ENCODE data around the gene ANP32A. TPM values are rescaled to one million over a fixed set of nuclear protein-coding genes. Genes with fewer than 3 reads are reported as not detected.

ANP32A gene
- total RNA-seq, 1 donor from 2014 or later: 65.2 TPM

- no peaks in the 10 kb centered on the region for H3K9me3 ChIP-seq (ENCODE audit: control insufficient read depth in 3 of 3, low read length in 3 of 3)
- no peak overlapping the region for H3K9ac ChIP-seq (ENCODE audit: low read depth in 1 of 3, low read length in 3 of 3)
- no peak overlapping the region for H3K27ac ChIP-seq (ENCODE audit: low read depth, low read length)
- no peaks in the 10 kb centered on the region for H3K27me3 ChIP-seq (ENCODE audit: control insufficient read depth in 3 of 3, insufficient read depth in 3 of 3, low read length in 3 of 3)
- peaks cover 38 to 58% (median 42%) of the 10 kb centered on the region in 3 donors for H3K4me1 ChIP-seq (ENCODE audit: control insufficient read depth in 3 of 3, insufficient read depth in 3 of 3, low read length in 3 of 3)
- H3K36me3 ChIP-seq (ENCODE audit: control insufficient read depth in 3 of 3, insufficient read depth in 3 of 3, low read length in 3 of 3): no peaks in the 10 kb centered on the region
- peak overlapping the region in 1 of 3 donors; percentile 95 for H3K4me3 ChIP-seq (ENCODE audit: low read length in 3 of 3)
These were observed 5.1 kb downstream of the ANP32A start for GRCh38 chr15:68815598-68815997.

GRCh38 chr15:68814596-68814995 lies 6.1 kb downstream of the ANP32A start:
- Histone ChIP-seq H3K27ac (ENCODE audit: low read depth, low read length) (no peak overlapping the region), H3K4me1 (ENCODE audit: control insufficient read depth in 3 of 3, insufficient read depth in 3 of 3, low read length in 3 of 3) (peaks cover 42 to 68% (median 46%) of the 10 kb centered on the region in 3 donors), H3K4me3 (ENCODE audit: low read length in 3 of 3) (no peak overlapping the region)

GRCh38 chr15:68812597-68813431 lies 7.9 kb downstream of the ANP32A start:
- peaks cover 0 to under 1% (median 0%) of the 10 kb centered on the region in 3 donors for H3K36me3 ChIP-seq (ENCODE audit: control insufficient read depth in 3 of 3, insufficient read depth in 3 of 3, low read length in 3 of 3)
- H3K27me3 ChIP-seq (ENCODE audit: control insufficient read depth in 3 of 3, insufficient read depth in 3 of 3, low read length in 3 of 3): no peaks in the 10 kb centered on the region
- H3K9me3 ChIP-seq (ENCODE audit: control insufficient read depth in 3 of 3, low read length in 3 of 3): no peaks in the 10 kb centered on the region
- H3K9ac ChIP-seq (ENCODE audit: low read depth in 1 of 3, low read length in 3 of 3): no peak overlapping the region
- no peak overlapping the region for H3K4me3 ChIP-seq (ENCODE audit: low read length in 3 of 3)
- H3K27ac ChIP-seq (ENCODE audit: low read depth, low read length): no peak overlapping the region
- peaks cover 51 to 84% (median 61%) of the 10 kb centered on the region in 3 donors for H3K4me1 ChIP-seq (ENCODE audit: control insufficient read depth in 3 of 3, insufficient read depth in 3 of 3, low read length in 3 of 3)

More at GRCh38 chr15:68814596-68814995, 6.1 kb downstream of the ANP32A start:
- Histone ChIP-seq H3K9me3 (ENCODE audit: control insufficient read depth in 3 of 3, low read length in 3 of 3) (no peaks in the 10 kb centered on the region), H3K27me3 (ENCODE audit: control insufficient read depth in 3 of 3, insufficient read depth in 3 of 3, low read length in 3 of 3) (no peaks in the 10 kb centered on the region), H3K36me3 (ENCODE audit: control insufficient read depth in 3 of 3, insufficient read depth in 3 of 3, low read length in 3 of 3) (no peaks in the 10 kb centered on the region), H3K9ac (ENCODE audit: low read depth in 1 of 3, low read length in 3 of 3) (no peak overlapping the region)

- Histone ChIP-seq H3K4me1 (ENCODE audit: control insufficient read depth in 3 of 3, insufficient read depth in 3 of 3, low read length in 3 of 3) (peaks cover 55 to 86% (median 68%) of the 10 kb centered on the region in 3 donors), H3K9ac (ENCODE audit: low read depth in 1 of 3, low read length in 3 of 3) (no peak overlapping the region), H3K27me3 (ENCODE audit: control insufficient read depth in 3 of 3, insufficient read depth in 3 of 3, low read length in 3 of 3) (no peaks in the 10 kb centered on the region), H3K36me3 (ENCODE audit: control insufficient read depth in 3 of 3, insufficient read depth in 3 of 3, low read length in 3 of 3) (peaks cover 0 to 2% (median 0%) of the 10 kb centered on the region in 3 donors), H3K9me3 (ENCODE audit: control insufficient read depth in 3 of 3, low read length in 3 of 3) (no peaks in the 10 kb centered on the region), H3K27ac (ENCODE audit: low read depth, low read length) (no peak overlapping the region), H3K4me3 (ENCODE audit: low read length in 3 of 3) (no peak overlapping the region)
These were observed 8.6 kb downstream of the ANP32A start for GRCh38 chr15:68812069-68812468.

- H3K36me3 ChIP-seq (ENCODE audit: control insufficient read depth in 3 of 3, insufficient read depth in 3 of 3, low read length in 3 of 3): peaks cover 0 to 4% (median 0%) of the 10 kb centered on the region in 3 donors
- H3K9ac ChIP-seq (ENCODE audit: low read depth in 1 of 3, low read length in 3 of 3): no peak overlapping the region
- H3K4me1 ChIP-seq (ENCODE audit: control insufficient read depth in 3 of 3, insufficient read depth in 3 of 3, low read length in 3 of 3): peaks cover 42 to 78% (median 64%) of the 10 kb centered on the region in 3 donors
These were observed 11.2 kb downstream of the ANP32A start for GRCh38 chr15:68809517-68809916.

GRCh38 chr15:68808770-68809169 lies 11.9 kb downstream of the ANP32A start:
- Histone ChIP-seq H3K9ac (ENCODE audit: low read depth in 1 of 3, low read length in 3 of 3) (no peak overlapping the region), H3K9me3 (ENCODE audit: control insufficient read depth in 3 of 3, low read length in 3 of 3) (no peaks in the 10 kb centered on the region), H3K4me1 (ENCODE audit: control insufficient read depth in 3 of 3, insufficient read depth in 3 of 3, low read length in 3 of 3) (peaks cover 40 to 75% (median 61%) of the 10 kb centered on the region in 3 donors), H3K27me3 (ENCODE audit: control insufficient read depth in 3 of 3, insufficient read depth in 3 of 3, low read length in 3 of 3) (no peaks in the 10 kb centered on the region), H3K36me3 (ENCODE audit: control insufficient read depth in 3 of 3, insufficient read depth in 3 of 3, low read length in 3 of 3) (peaks cover 0 to 4% (median 0%) of the 10 kb centered on the region in 3 donors), H3K4me3 (ENCODE audit: low read length in 3 of 3) (no peak overlapping the region), H3K27ac (ENCODE audit: low read depth, low read length) (no peak overlapping the region)

More at GRCh38 chr15:68809517-68809916, 11.2 kb downstream of the ANP32A start:
- no peaks in the 10 kb centered on the region for H3K9me3 ChIP-seq (ENCODE audit: control insufficient read depth in 3 of 3, low read length in 3 of 3)
- H3K27ac ChIP-seq (ENCODE audit: low read depth, low read length): no peak overlapping the region
- H3K4me3 ChIP-seq (ENCODE audit: low read length in 3 of 3): no peak overlapping the region
- no peaks in the 10 kb centered on the region for H3K27me3 ChIP-seq (ENCODE audit: control insufficient read depth in 3 of 3, insufficient read depth in 3 of 3, low read length in 3 of 3)

GRCh38 chr15:68808091-68808490 lies 12.6 kb downstream of the ANP32A start:
- Histone ChIP-seq H3K4me1 (ENCODE audit: control insufficient read depth in 3 of 3, insufficient read depth in 3 of 3, low read length in 3 of 3) (peaks cover 34 to 72% (median 55%) of the 10 kb centered on the region in 3 donors), H3K9me3 (ENCODE audit: control insufficient read depth in 3 of 3, low read length in 3 of 3) (no peaks in the 10 kb centered on the region), H3K27me3 (ENCODE audit: control insufficient read depth in 3 of 3, insufficient read depth in 3 of 3, low read length in 3 of 3) (no peaks in the 10 kb centered on the region), H3K9ac (ENCODE audit: low read depth in 1 of 3, low read length in 3 of 3) (peak overlapping the region in 2 of 3 donors; percentile 24 to 50), H3K36me3 (ENCODE audit: control insufficient read depth in 3 of 3, insufficient read depth in 3 of 3, low read length in 3 of 3) (peaks cover 0 to 4% (median 0%) of the 10 kb centered on the region in 3 donors), H3K4me3 (ENCODE audit: low read length in 3 of 3) (peak overlapping the region in 1 of 3 donors; percentile 11), H3K27ac (ENCODE audit: low read depth, low read length) (no peak overlapping the region)

- H3K9ac ChIP-seq (ENCODE audit: low read depth in 1 of 3, low read length in 3 of 3): peak overlapping the region in 1 of 3 donors; percentile 50
These were observed 13.4 kb downstream of the ANP32A start for GRCh38 chr15:68807249-68807648.

GRCh38 chr15:68806220-68807060 lies 14.3 kb downstream of the ANP32A start:
- H3K36me3 ChIP-seq (ENCODE audit: control insufficient read depth in 3 of 3, insufficient read depth in 3 of 3, low read length in 3 of 3): peaks cover 0 to 4% (median 0%) of the 10 kb centered on the region in 3 donors
- no peak overlapping the region for H3K4me3 ChIP-seq (ENCODE audit: low read length in 3 of 3)
- H3K9ac ChIP-seq (ENCODE audit: low read depth in 1 of 3, low read length in 3 of 3): peak overlapping the region in 2 of 3 donors; percentile 8 to 48
- H3K27me3 ChIP-seq (ENCODE audit: control insufficient read depth in 3 of 3, insufficient read depth in 3 of 3, low read length in 3 of 3): no peaks in the 10 kb centered on the region
- peaks cover 27 to 63% (median 43%) of the 10 kb centered on the region in 3 donors for H3K4me1 ChIP-seq (ENCODE audit: control insufficient read depth in 3 of 3, insufficient read depth in 3 of 3, low read length in 3 of 3)
- no peaks in the 10 kb centered on the region for H3K9me3 ChIP-seq (ENCODE audit: control insufficient read depth in 3 of 3, low read length in 3 of 3)
- H3K27ac ChIP-seq (ENCODE audit: low read depth, low read length): no peak overlapping the region

More at GRCh38 chr15:68807249-68807648, 13.4 kb downstream of the ANP32A start:
- Histone ChIP-seq H3K36me3 (ENCODE audit: control insufficient read depth in 3 of 3, insufficient read depth in 3 of 3, low read length in 3 of 3) (peaks cover 0 to 4% (median 0%) of the 10 kb centered on the region in 3 donors), H3K4me3 (ENCODE audit: low read length in 3 of 3) (no peak overlapping the region), H3K9me3 (ENCODE audit: control insufficient read depth in 3 of 3, low read length in 3 of 3) (no peaks in the 10 kb centered on the region), H3K4me1 (ENCODE audit: control insufficient read depth in 3 of 3, insufficient read depth in 3 of 3, low read length in 3 of 3) (peaks cover 30 to 67% (median 50%) of the 10 kb centered on the region in 3 donors), H3K27ac (ENCODE audit: low read depth, low read length) (no peak overlapping the region), H3K27me3 (ENCODE audit: control insufficient read depth in 3 of 3, insufficient read depth in 3 of 3, low read length in 3 of 3) (no peaks in the 10 kb centered on the region)

Measured in skeletal muscle tissue (tissue), 4 donors.